IPS-15b (cell line): ENCODE results near the gene THSD4.

Experiments
- H3K27me3 ChIP-seq: one replicate; pipeline ENCODE4 v1.6.1; 2013; ENCODE audit warnings: low read length; ENCODE audit not compliant: control insufficient read depth, insufficient read depth
- H3K36me3 ChIP-seq: one replicate; pipeline ENCODE4 v1.6.1; 2013; ENCODE audit warnings: low read length; ENCODE audit not compliant: control insufficient read depth, insufficient read depth
- H3K4me1 ChIP-seq: one replicate; pipeline ENCODE4 v1.6.1; 2013; ENCODE audit warnings: mild to moderate bottlenecking, low read length; ENCODE audit not compliant: control insufficient read depth, insufficient read depth
- H3K4me3 ChIP-seq: one replicate; pipeline ENCODE4 v1.5.1; 2013; ENCODE audit warnings: low read depth, low read length
- H3K9ac ChIP-seq: one replicate; pipeline ENCODE4 v1.6.1; 2013; ENCODE audit warnings: low read depth, mild to moderate bottlenecking, low read length
- H3K9me3 ChIP-seq: one replicate; pipeline ENCODE4 v1.6.1; 2013; ENCODE audit warnings: mild to moderate bottlenecking, low read length; ENCODE audit not compliant: control insufficient read depth, insufficient read depth

THSD4 gene

GRCh38 chr15:71548401-71548807 lies 433.1 kb downstream of the THSD4 start:
- Histone ChIP-seq H3K4me3 (no peak overlapping the region), H3K9ac (no peak overlapping the region), H3K4me1 (peaks cover 6% of the 10 kb centered on the region), H3K36me3 (no peaks in the 10 kb centered on the region), H3K9me3 (no peaks in the 10 kb centered on the region), H3K27me3 (no peaks in the 10 kb centered on the region)

DNA sequence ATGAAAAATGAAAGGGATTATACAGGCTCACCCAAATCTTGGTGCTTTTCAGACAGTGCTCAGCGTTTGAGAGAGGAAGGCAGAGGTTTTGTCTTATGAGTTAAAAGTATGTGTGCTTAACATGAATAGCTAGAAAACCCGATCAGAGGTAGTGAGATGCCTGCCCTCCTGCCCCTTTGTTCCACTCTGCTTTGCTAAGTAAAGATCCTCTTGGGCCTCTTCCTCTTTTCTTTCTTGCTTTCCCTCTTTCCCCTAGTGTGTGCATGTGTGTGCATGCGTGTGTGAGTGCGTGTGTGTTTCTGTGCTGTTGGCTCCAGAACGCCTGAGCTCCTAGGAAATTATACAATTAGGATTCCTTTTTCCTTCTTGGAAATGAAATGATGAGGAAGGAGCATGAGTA lies 433.8 kb downstream of the THSD4 start:
- Histone ChIP-seq H3K36me3 (no peaks in the 10 kb centered on the region), H3K9me3 (no peaks in the 10 kb centered on the region), H3K4me1 (peaks cover 6% of the 10 kb centered on the region), H3K9ac (no peak overlapping the region), H3K4me3 (no peak overlapping the region), H3K27me3 (no peaks in the 10 kb centered on the region)

DNA sequence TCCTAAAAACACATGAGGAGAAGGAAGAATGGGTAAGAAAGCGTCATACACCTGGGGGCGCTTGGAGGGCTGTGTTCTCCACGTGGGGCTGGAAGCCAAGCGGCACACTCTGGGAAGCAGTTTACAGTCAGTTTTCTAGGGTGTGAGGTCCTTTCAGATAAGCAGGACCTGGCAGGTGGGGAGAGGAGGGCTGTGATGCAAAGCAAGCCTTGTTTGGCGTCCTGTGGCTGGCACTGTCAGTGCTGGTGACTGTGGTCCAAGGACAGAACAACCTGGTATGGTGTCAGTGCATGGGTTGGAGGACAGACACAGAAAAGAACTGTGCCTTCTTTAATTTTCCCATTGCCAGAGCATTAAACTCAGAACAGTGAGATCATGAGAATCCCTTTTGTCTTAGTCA lies 434.4 kb downstream of the THSD4 start:
- H3K9me3 ChIP-seq, result no peaks in the 10 kb centered on the region
- no peak overlapping the region for H3K9ac ChIP-seq
- no peaks in the 10 kb centered on the region for H3K36me3 ChIP-seq
- H3K4me1 ChIP-seq, result peaks cover 6% of the 10 kb centered on the region
- no peaks in the 10 kb centered on the region for H3K27me3 ChIP-seq
- no peak overlapping the region for H3K4me3 ChIP-seq

DNA sequence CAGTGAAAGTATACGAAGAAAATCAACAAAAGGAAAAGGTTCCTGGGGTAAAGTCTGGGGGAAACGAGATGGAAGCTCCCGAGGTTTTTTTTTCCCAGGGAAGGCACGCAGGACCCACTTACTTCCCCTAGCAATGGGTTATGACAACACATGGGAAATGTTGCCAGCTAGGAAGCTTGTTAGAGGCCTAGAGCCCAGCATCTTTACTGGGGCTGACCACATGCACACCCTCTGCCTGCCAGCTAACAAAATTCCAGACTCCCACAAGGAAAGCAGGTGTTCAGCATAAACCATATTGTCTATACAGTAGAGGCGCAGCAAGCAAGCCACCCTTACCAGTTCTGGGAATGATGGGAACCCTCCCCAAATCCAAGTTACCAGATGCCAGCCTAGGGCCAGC lies 436.3 kb downstream of the THSD4 start:
- no peaks in the 10 kb centered on the region for H3K27me3 ChIP-seq
- no peaks in the 10 kb centered on the region for H3K36me3 ChIP-seq
- H3K9ac ChIP-seq, result no peak overlapping the region
- peaks cover 4% of the 10 kb centered on the region for H3K4me1 ChIP-seq
- no peaks in the 10 kb centered on the region for H3K9me3 ChIP-seq
- no peak overlapping the region for H3K4me3 ChIP-seq

DNA sequence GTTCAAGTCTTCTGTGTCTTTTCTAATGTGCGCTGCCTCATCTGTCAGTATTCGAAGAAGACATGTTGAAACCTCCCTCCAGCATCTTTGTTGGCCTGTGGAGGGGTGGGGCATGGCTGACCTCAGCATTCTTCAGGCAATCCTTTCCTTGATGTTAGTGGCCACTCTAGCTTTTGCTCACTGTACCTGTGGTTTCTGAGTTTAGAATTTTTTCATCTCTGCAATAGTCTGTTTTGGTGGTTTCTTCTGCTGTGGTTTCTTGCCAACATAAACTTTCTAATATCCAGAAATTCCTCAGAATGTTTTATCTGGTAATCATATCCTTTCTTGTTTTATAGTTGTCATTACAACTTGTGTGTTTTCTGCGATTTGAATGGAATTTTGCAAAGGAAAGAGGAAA lies 443.8 kb downstream of the THSD4 start:
- H3K27me3 ChIP-seq, result no peaks in the 10 kb centered on the region
- no peak overlapping the region for H3K9ac ChIP-seq
- no peaks in the 10 kb centered on the region for H3K36me3 ChIP-seq
- H3K9me3 ChIP-seq, result no peaks in the 10 kb centered on the region
- no peaks in the 10 kb centered on the region for H3K4me1 ChIP-seq
- H3K4me3 ChIP-seq, result no peak overlapping the region

- no peaks in the 10 kb centered on the region for H3K9me3 ChIP-seq
- H3K36me3 ChIP-seq, result no peaks in the 10 kb centered on the region
- no peaks in the 10 kb centered on the region for H3K27me3 ChIP-seq
- H3K4me1 ChIP-seq, result no peaks in the 10 kb centered on the region
- H3K9ac ChIP-seq, result no peak overlapping the region
- no peak overlapping the region for H3K4me3 ChIP-seq
Observed at GRCh38 chr15:71559616-71560015, 444.3 kb downstream of the THSD4 start.

GRCh38 chr15:71562251-71562650 lies 447.0 kb downstream of the THSD4 start:
- no peak overlapping the region for H3K4me3 ChIP-seq
- H3K4me1 ChIP-seq, result no peaks in the 10 kb centered on the region
- H3K36me3 ChIP-seq, result no peaks in the 10 kb centered on the region
- no peaks in the 10 kb centered on the region for H3K27me3 ChIP-seq
- no peaks in the 10 kb centered on the region for H3K9me3 ChIP-seq
- no peak overlapping the region for H3K9ac ChIP-seq

- no peak overlapping the region for H3K9ac ChIP-seq
- no peaks in the 10 kb centered on the region for H3K4me1 ChIP-seq
- H3K4me3 ChIP-seq, result no peak overlapping the region
- no peaks in the 10 kb centered on the region for H3K9me3 ChIP-seq
- H3K36me3 ChIP-seq, result no peaks in the 10 kb centered on the region
- H3K27me3 ChIP-seq, result no peaks in the 10 kb centered on the region
Observed at GRCh38 chr15:71564217-71564616, 448.9 kb downstream of the THSD4 start.

GRCh38 chr15:71565006-71565405 lies 449.7 kb downstream of the THSD4 start:
- Histone ChIP-seq H3K27me3 (no peaks in the 10 kb centered on the region), H3K36me3 (no peaks in the 10 kb centered on the region), H3K4me3 (no peak overlapping the region), H3K4me1 (no peaks in the 10 kb centered on the region), H3K9me3 (no peaks in the 10 kb centered on the region), H3K9ac (no peak overlapping the region)

- no peak overlapping the region for H3K9ac ChIP-seq
- no peak overlapping the region for H3K4me3 ChIP-seq
- H3K36me3 ChIP-seq, result no peaks in the 10 kb centered on the region
- no peaks in the 10 kb centered on the region for H3K27me3 ChIP-seq
- no peaks in the 10 kb centered on the region for H3K4me1 ChIP-seq
- no peaks in the 10 kb centered on the region for H3K9me3 ChIP-seq
Observed at GRCh38 chr15:71565631-71566160, 450.4 kb downstream of the THSD4 start.

DNA sequence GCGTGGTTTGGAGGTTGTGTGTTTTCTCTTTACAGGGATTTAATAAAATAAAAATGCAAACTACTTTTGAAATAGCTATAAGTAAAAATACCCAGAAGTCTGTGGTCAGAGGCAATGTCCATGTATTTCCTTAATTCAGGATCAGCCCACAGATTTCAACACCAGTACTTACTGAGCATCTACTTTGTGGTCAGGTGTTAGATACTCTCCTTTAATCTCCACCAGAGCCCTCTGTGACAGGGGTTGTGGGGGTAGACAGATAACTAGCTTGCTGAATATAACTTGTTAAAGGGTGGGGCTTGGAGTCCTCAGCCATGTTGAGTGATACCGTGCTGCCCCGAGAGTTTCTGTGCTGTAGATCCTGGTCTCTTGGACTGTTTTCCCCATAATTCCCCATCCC lies 451.0 kb downstream of the THSD4 start:
- no peaks in the 10 kb centered on the region for H3K9me3 ChIP-seq

GRCh38 chr15:71567173-71567572 lies 451.9 kb downstream of the THSD4 start:
- Histone ChIP-seq H3K9me3 (no peaks in the 10 kb centered on the region), H3K27me3 (no peaks in the 10 kb centered on the region), H3K4me1 (no peaks in the 10 kb centered on the region), H3K36me3 (no peaks in the 10 kb centered on the region), H3K4me3 (no peak overlapping the region), H3K9ac (no peak overlapping the region)

More for the DNA sequence above, 451.0 kb downstream of the THSD4 start:
- Histone ChIP-seq H3K9ac (no peak overlapping the region), H3K4me1 (no peaks in the 10 kb centered on the region), H3K36me3 (no peaks in the 10 kb centered on the region), H3K27me3 (no peaks in the 10 kb centered on the region), H3K4me3 (no peak overlapping the region)
